WI38 (cell line): ENCODE results near the gene TMEM30B.

Source experiments
- H3K4me3 ChIP-seq: 2 replicates; pipeline ENCODE4 v1.5.1; 2011; ENCODE audit warnings: low read depth, mild to moderate bottlenecking, control low read depth, low read length
- CTCF ChIP-seq: IDR thresholded peaks from 2 replicates; pipeline ENCODE4 v1.5.1; 2012; ENCODE audit warnings: low read depth, mild to moderate bottlenecking, control low read depth, low read length

Gene TMEM30B

GRCh38 chr14:61266891-61267740 lies 14.0 kb downstream of the TMEM30B start:
- no peak for TF ChIP-seq CTCF

GRCh38 chr14:61266436-61266835 lies 14.7 kb downstream of the TMEM30B start:
- no peak overlapping the region for H3K4me3 ChIP-seq
- no peak for TF ChIP-seq CTCF

More at GRCh38 chr14:61266891-61267740, 14.0 kb downstream of the TMEM30B start:
- no peak overlapping the region for H3K4me3 ChIP-seq

- TF ChIP-seq CTCF: no peak
- no peak overlapping the region for H3K4me3 ChIP-seq
Measured at GRCh38 chr14:61264651-61265050, 16.5 kb downstream of the TMEM30B start.

GRCh38 chr14:61264010-61264571 lies 17.0 kb downstream of the TMEM30B start:
- TF ChIP-seq CTCF: no peak

GRCh38 chr14:61262082-61262481 lies 19.1 kb downstream of the TMEM30B start:
- TF ChIP-seq CTCF: no peak
- H3K4me3 ChIP-seq: no peak overlapping the region

More at GRCh38 chr14:61264010-61264571, 17.0 kb downstream of the TMEM30B start:
- no peak overlapping the region for H3K4me3 ChIP-seq

GRCh38 chr14:61260939-61261776 lies 20.0 kb downstream of the TMEM30B start:
- H3K4me3 ChIP-seq: no peak overlapping the region
- TF ChIP-seq CTCF: no peak

GRCh38 chr14:61258985-61259384 lies 22.2 kb downstream of the TMEM30B start:
- no peak for TF ChIP-seq CTCF
- 0 out of 2 replicates have a peak overlapping the region, but pooled peaks have one; percentile 13 for H3K4me3 ChIP-seq
